ENCODE data around the gene CORO1A. TPM values are rescaled to one million over a fixed set of nuclear protein-coding genes. Genes with fewer than 3 reads are reported as not detected.
"Not testable (repeated sequence)": the region's sequence is repeated elsewhere in the genome, so short reads cannot be mapped to it uniquely, and the experiment has no call there.

Gene CORO1A
- total RNA-seq, 3 donors from 2014 or later (not counting 1 experiment from before 2014, with no cell fraction given) = 699 to 926 (median 829) TPM

GRCh38 chr16:30199608-30200343 is 16.4 kb downstream of the CORO1A start:
- H3K4me1 ChIP-seq (ENCODE audit: control insufficient read depth, insufficient read depth, low read length); H3K4me1 Mint-ChIP-seq; ATAC-seq; H3K36me3 Mint-ChIP-seq; H3K4me3 Mint-ChIP-seq; H3K27me3 Mint-ChIP-seq (ENCODE audit: low read depth in 2 of 2); H3K36me3 ChIP-seq (ENCODE audit: control insufficient read depth, insufficient read depth, low read length); H3K27ac ChIP-seq (ENCODE audit: low read length); H3K27ac Mint-ChIP-seq; H3K4me3 ChIP-seq (ENCODE audit: low read length); intact Hi-C loops (cut with micrococcal nuclease); H3K9me3 Mint-ChIP-seq; H3K9me3 ChIP-seq (ENCODE audit: control insufficient read depth, insufficient read depth, low read length); H3K27me3 ChIP-seq (ENCODE audit: control insufficient read depth, insufficient read depth, low read length); DNase-seq: not testable (repeated sequence)
- WGBS (ENCODE audit: insufficient coverage) = no CpG with 5 or more reads among the region's 15 CpGs

DNA sequence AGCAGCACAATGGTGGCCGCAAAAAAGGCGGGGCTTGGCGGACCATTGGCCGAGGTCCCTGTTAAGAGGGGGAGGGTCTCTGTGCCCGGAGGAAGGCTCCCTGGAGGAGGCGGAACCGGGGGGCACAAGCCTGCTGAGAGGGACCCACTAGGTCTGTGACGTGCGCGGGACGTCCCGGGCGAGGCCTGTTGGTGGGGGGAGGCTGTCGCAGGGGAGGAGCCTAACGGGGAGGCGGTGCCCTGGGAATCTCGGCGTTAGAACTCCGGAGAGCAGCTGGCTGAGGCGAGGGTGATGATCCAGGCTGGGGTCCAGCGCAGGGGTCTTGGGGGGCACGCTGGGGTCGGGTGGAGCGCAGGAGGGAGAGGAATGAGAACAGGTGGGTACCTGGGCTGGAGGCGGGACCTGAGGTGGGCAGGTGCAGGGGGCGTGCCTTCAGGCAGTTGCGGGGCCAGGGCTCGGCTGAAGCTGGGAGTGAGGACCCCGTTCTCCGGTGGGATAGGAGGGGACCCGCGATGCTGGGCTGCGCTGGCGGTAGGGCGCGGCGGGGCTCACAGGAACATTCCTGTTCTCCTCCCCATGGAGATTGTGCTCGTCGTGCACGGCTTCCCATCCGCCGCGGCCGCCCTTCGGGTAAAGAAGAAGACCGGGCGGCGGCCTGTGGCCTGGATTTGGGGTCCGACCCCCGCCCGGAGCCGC is 22.3 kb downstream of the CORO1A start:
- WGBS (ENCODE audit: insufficient coverage) = under 1% methylated on average over 9 of the region's 52 CpGs
- H3K27ac Mint-ChIP-seq; H3K27ac ChIP-seq (ENCODE audit: low read length); H3K9me3 Mint-ChIP-seq; H3K4me1 Mint-ChIP-seq; H3K27me3 Mint-ChIP-seq (ENCODE audit: low read depth in 2 of 2); H3K9me3 ChIP-seq (ENCODE audit: control insufficient read depth, insufficient read depth, low read length); H3K4me1 ChIP-seq (ENCODE audit: control insufficient read depth, insufficient read depth, low read length); H3K36me3 Mint-ChIP-seq; H3K27me3 ChIP-seq (ENCODE audit: control insufficient read depth, insufficient read depth, low read length); intact Hi-C loops (cut with micrococcal nuclease); H3K36me3 ChIP-seq (ENCODE audit: control insufficient read depth, insufficient read depth, low read length); DNase-seq; H3K4me3 Mint-ChIP-seq: not testable (repeated sequence)
- peak overlapping the region; percentile 37 for H3K4me3 ChIP-seq (ENCODE audit: low read length)
- ATAC-seq = peak; percentile 49 to 74 (median 67)

GRCh38 chr16:30206252-30206651 is 22.9 kb downstream of the CORO1A start:
- H3K27ac Mint-ChIP-seq; DNase-seq; intact Hi-C loops (cut with micrococcal nuclease); H3K4me1 ChIP-seq (ENCODE audit: control insufficient read depth, insufficient read depth, low read length); H3K9me3 ChIP-seq (ENCODE audit: control insufficient read depth, insufficient read depth, low read length); H3K27me3 Mint-ChIP-seq (ENCODE audit: low read depth in 2 of 2); H3K36me3 ChIP-seq (ENCODE audit: control insufficient read depth, insufficient read depth, low read length); H3K27me3 ChIP-seq (ENCODE audit: control insufficient read depth, insufficient read depth, low read length); H3K9me3 Mint-ChIP-seq; H3K27ac ChIP-seq (ENCODE audit: low read length); H3K4me3 Mint-ChIP-seq; H3K4me1 Mint-ChIP-seq; H3K36me3 Mint-ChIP-seq: not testable (repeated sequence)
- peak; percentile 43 to 58 (median 57) for ATAC-seq
- WGBS (ENCODE audit: insufficient coverage) = no CpG with 5 or more reads among the region's 33 CpGs
- H3K4me3 ChIP-seq (ENCODE audit: low read length) = peak overlapping the region; percentile 37

DNA sequence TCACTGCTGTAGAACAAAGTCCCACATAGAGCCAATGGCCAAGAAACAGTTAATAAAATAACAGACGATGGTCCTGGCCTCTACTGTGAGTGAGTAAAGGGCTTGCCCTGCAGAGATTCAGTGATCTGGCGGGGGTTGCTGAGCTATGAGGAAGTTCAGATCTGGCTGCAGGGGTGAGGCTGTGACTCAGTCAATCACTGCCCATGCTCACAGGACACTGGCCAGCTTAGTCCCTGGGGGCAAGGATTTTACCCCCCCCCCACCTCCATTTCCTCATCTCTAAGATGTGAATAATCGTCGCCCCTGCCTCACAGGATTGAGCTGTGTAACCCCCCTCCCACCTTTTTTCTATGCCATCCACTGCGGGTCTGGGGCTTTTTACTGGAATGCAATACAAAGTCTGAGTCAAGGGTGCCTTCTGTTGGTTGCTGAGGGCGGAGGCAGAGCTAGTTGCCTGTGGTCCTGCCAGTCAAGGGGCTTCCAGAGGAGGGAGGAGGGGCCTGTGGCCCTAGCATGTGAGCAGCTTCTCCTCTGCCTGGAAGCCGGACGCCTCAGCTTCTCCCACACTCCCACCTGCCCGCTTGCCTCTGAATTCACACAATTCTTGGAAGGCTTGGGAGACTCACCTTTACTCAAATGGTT is 23.8 kb downstream of the CORO1A start:
- H3K27me3 Mint-ChIP-seq (ENCODE audit: low read depth in 2 of 2); H3K27ac ChIP-seq (ENCODE audit: low read length); H3K4me3 ChIP-seq (ENCODE audit: low read length); H3K9me3 ChIP-seq (ENCODE audit: control insufficient read depth, insufficient read depth, low read length); DNase-seq; H3K4me1 Mint-ChIP-seq; H3K9me3 Mint-ChIP-seq; H3K27me3 ChIP-seq (ENCODE audit: control insufficient read depth, insufficient read depth, low read length); H3K36me3 Mint-ChIP-seq; H3K36me3 ChIP-seq (ENCODE audit: control insufficient read depth, insufficient read depth, low read length); H3K27ac Mint-ChIP-seq; H3K4me3 Mint-ChIP-seq; H3K4me1 ChIP-seq (ENCODE audit: control insufficient read depth, insufficient read depth, low read length); intact Hi-C loops (cut with micrococcal nuclease): not testable (repeated sequence)
- ATAC-seq = peak in 1 of 3 donors; percentile 39
- WGBS (ENCODE audit: insufficient coverage) = no CpG with 5 or more reads among the region's 9 CpGs

DNA sequence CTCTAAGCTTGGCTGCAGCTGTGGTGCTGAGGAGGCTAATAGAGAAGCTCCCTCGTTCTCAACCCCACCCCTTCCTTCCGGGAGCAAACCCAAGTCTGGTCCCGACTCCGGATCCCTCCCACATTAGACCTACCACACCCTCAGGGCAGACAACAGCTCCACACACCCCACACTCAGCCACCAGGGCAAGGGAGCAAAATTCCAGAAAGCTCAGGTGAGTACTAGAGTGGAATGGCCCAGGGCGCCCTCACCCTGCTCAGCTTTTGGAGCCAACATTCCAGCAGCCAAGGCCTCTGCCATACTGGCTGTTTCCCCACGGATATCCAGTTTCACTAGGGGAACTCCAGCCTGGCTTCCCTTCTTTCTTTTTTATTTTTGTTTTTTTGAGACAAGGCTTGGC is 25.6 kb downstream of the CORO1A start:
- H3K9me3 Mint-ChIP-seq; H3K36me3 Mint-ChIP-seq; H3K4me3 ChIP-seq (ENCODE audit: low read length); H3K9me3 ChIP-seq (ENCODE audit: control insufficient read depth, insufficient read depth, low read length); H3K4me1 Mint-ChIP-seq; H3K27ac ChIP-seq (ENCODE audit: low read length); H3K27me3 ChIP-seq (ENCODE audit: control insufficient read depth, insufficient read depth, low read length); H3K4me1 ChIP-seq (ENCODE audit: control insufficient read depth, insufficient read depth, low read length); H3K27me3 Mint-ChIP-seq (ENCODE audit: low read depth in 2 of 2); intact Hi-C loops (cut with micrococcal nuclease); H3K27ac Mint-ChIP-seq; DNase-seq; H3K36me3 ChIP-seq (ENCODE audit: control insufficient read depth, insufficient read depth, low read length): not testable (repeated sequence)
- no CpG with 5 or more reads among the region's 6 CpGs for WGBS (ENCODE audit: insufficient coverage)
- ATAC-seq = peak in 2 of 3 donors; percentile 25 to 35
- H3K4me3 Mint-ChIP-seq = peak overlapping the region; percentile 47

GRCh38 chr16:30211414-30211813 is 28.0 kb downstream of the CORO1A start:
- H3K4me3 Mint-ChIP-seq; intact Hi-C loops (cut with micrococcal nuclease): not testable (repeated sequence)

GRCh38 chr16:30217082-30217481 is 33.7 kb downstream of the CORO1A start:
- H3K36me3 ChIP-seq (ENCODE audit: control insufficient read depth, insufficient read depth, low read length); DNase-seq; H3K4me1 Mint-ChIP-seq; H3K4me3 ChIP-seq (ENCODE audit: low read length); H3K36me3 Mint-ChIP-seq; H3K4me1 ChIP-seq (ENCODE audit: control insufficient read depth, insufficient read depth, low read length); H3K27me3 ChIP-seq (ENCODE audit: control insufficient read depth, insufficient read depth, low read length); H3K27me3 Mint-ChIP-seq (ENCODE audit: low read depth in 2 of 2); intact Hi-C loops (cut with micrococcal nuclease); H3K27ac Mint-ChIP-seq; H3K27ac ChIP-seq (ENCODE audit: low read length); ATAC-seq; H3K4me3 Mint-ChIP-seq; H3K9me3 ChIP-seq (ENCODE audit: control insufficient read depth, insufficient read depth, low read length); H3K9me3 Mint-ChIP-seq: not testable (repeated sequence)
- no CpG with 5 or more reads among the region's 5 CpGs for WGBS (ENCODE audit: insufficient coverage)

More at GRCh38 chr16:30211414-30211813, 28.0 kb downstream of the CORO1A start:
- not testable (repeated sequence) for H3K27ac Mint-ChIP-seq; H3K27me3 ChIP-seq (ENCODE audit: control insufficient read depth, insufficient read depth, low read length); H3K4me1 Mint-ChIP-seq; H3K4me1 ChIP-seq (ENCODE audit: control insufficient read depth, insufficient read depth, low read length); H3K9me3 ChIP-seq (ENCODE audit: control insufficient read depth, insufficient read depth, low read length); H3K36me3 ChIP-seq (ENCODE audit: control insufficient read depth, insufficient read depth, low read length); DNase-seq; H3K9me3 Mint-ChIP-seq; H3K4me3 ChIP-seq (ENCODE audit: low read length); H3K27ac ChIP-seq (ENCODE audit: low read length); H3K27me3 Mint-ChIP-seq (ENCODE audit: low read depth in 2 of 2); H3K36me3 Mint-ChIP-seq
- peak in 1 of 3 donors; percentile 47 for ATAC-seq
- WGBS (ENCODE audit: insufficient coverage) = no CpG with 5 or more reads among the region's 4 CpGs

Data from natural killer cell (primary cell).